IMR-90 (cell line): ENCODE measurements around the gene GRIA4. TPM values are rescaled to one million over a fixed set of nuclear protein-coding genes. Genes with fewer than 3 reads are reported as not detected.

Experiments used
- ATAC-seq: fragments of 200-7000 bp; cut with Tn5 transposase; 2 replicates; pipeline ENCODE4 v1.9.1; 2020; ENCODE audit warnings: low read depth, mild to moderate bottlenecking, moderate library complexity
- BruUV-seq: library from RNA; stranded (reverse); fragments of 400-500 nt; replicated peaks from 2 replicates; lab custom pipeline; 2021; lab: Mats Ljungman, UMichigan
- CTCF ChIA-PET: fragments of 300-600 bp; formaldehyde crosslinking; extraction: SDS; loops from one replicate; lab custom pipeline; 2021; ENCODE audit warnings: antibody characterized with exemption; lab: Yijun Ruan, JAX
- POLR2A ChIA-PET: fragments of 300-600 bp; sonication (Branson Sonifier 250); formaldehyde crosslinking; loops from one replicate; lab custom pipeline; 2022; ENCODE audit warnings: antibody characterized with exemption; ENCODE audit not compliant: unreplicated experiment; lab: Charles Lee
- DNase-seq: peaks from one replicate; pipeline ENCODE4 v3.0.0; 2013
- H2AFZ ChIP-seq: replicated peaks from 2 replicates; pipeline ENCODE3; 2013; ENCODE audit warnings: low read length, mild to moderate bottlenecking; ENCODE audit not compliant: poor library complexity
- H2AK5ac ChIP-seq: 2 replicates; pipeline ENCODE4 v1.6.1; 2013; ENCODE audit warnings: low read depth, low read length, inconsistent platforms
- H2AK9ac ChIP-seq: replicated peaks from 2 replicates; pipeline ENCODE3; 2013; ENCODE audit warnings: mild to moderate bottlenecking, low read depth, low read length, moderate library complexity; ENCODE audit not compliant: poor library complexity
- H2BK120ac ChIP-seq: 2 replicates; pipeline ENCODE4 v1.6.1; 2013; ENCODE audit warnings: low read depth, low read length, inconsistent platforms
- H2BK15ac ChIP-seq: 3 replicates; pipeline ENCODE4 v1.6.1; 2013; ENCODE audit warnings: low read depth, low read length, inconsistent platforms
- H2BK20ac ChIP-seq: 2 replicates; pipeline ENCODE4 v1.6.1; 2013; ENCODE audit warnings: low read depth, mild to moderate bottlenecking, inconsistent platforms, low read length, moderate library complexity
- H2BK5ac ChIP-seq: 2 replicates; pipeline ENCODE4 v1.6.1; 2013; ENCODE audit warnings: mild to moderate bottlenecking, low read depth, low read length, inconsistent platforms; ENCODE audit not compliant: poor library complexity, severe bottlenecking
- H3K14ac ChIP-seq: replicated peaks from 2 replicates; pipeline ENCODE4 v1.6.1; 2013; ENCODE audit warnings: low read depth, low read length, inconsistent platforms
- H3K18ac ChIP-seq: 2 replicates; pipeline ENCODE4 v1.6.1; 2013; ENCODE audit warnings: low read depth, low read length, control low read depth
- H3K23ac ChIP-seq: 2 replicates; pipeline ENCODE4 v1.6.1; 2013; ENCODE audit warnings: low read depth, low read length, inconsistent platforms
- H3K27ac ChIP-seq: 2 replicates; pipeline ENCODE4 v1.5.1; 2013; ENCODE audit warnings: mild to moderate bottlenecking, control low read depth, low read length; ENCODE audit not compliant: insufficient read depth
- H3K27me3 ChIP-seq: 2 replicates; pipeline ENCODE4 v1.6.1; 2013; ENCODE audit warnings: low read length; ENCODE audit not compliant: control insufficient read depth, insufficient read depth
- H3K36me3 ChIP-seq: 2 replicates; pipeline ENCODE4 v1.6.1; 2013; ENCODE audit warnings: low read length, mixed read lengths; ENCODE audit not compliant: control insufficient read depth, insufficient read depth
- H3K4ac ChIP-seq: 2 replicates; pipeline ENCODE4 v1.6.1; 2013; ENCODE audit warnings: low read depth, low read length, inconsistent platforms
- H3K4me1 ChIP-seq: 2 replicates; pipeline ENCODE4 v1.6.1; 2013; ENCODE audit warnings: low read length, mixed read lengths; ENCODE audit not compliant: control insufficient read depth, insufficient read depth
- H3K4me2 ChIP-seq: 2 replicates; pipeline ENCODE4 v1.6.1; 2013; ENCODE audit warnings: low read depth, mild to moderate bottlenecking, control low read depth, low read length, moderate library complexity
- H3K4me3 ChIP-seq: 2 replicates; pipeline ENCODE4 v1.5.1; 2013; ENCODE audit warnings: low read depth, mild to moderate bottlenecking, control low read depth, low read length, moderate library complexity; ENCODE audit not compliant: insufficient read depth
- H3K56ac ChIP-seq: 2 replicates; pipeline ENCODE4 v1.6.1; 2013; ENCODE audit warnings: low read length, inconsistent platforms; ENCODE audit not compliant: insufficient read depth; ENCODE audit errors: extremely low read depth
- H3K79me1 ChIP-seq, 2 experiments: 2 replicates each; pipeline ENCODE4 v1.6.1; 2013; ENCODE audit warnings: low read length in 2 of 2, inconsistent platforms in 1 of 2, low read depth in 1 of 2
- H3K9ac ChIP-seq: 2 replicates; pipeline ENCODE4 v1.6.1; 2013; ENCODE audit warnings: low read depth, low read length, control low read depth
- H3K9me1 ChIP-seq: 2 replicates; pipeline ENCODE4 v1.6.1; 2013; ENCODE audit warnings: low read length, inconsistent platforms; ENCODE audit not compliant: insufficient read depth
- H3K9me3 ChIP-seq: 2 replicates; pipeline ENCODE4 v1.6.1; 2013; ENCODE audit warnings: low read length; ENCODE audit not compliant: control insufficient read depth, insufficient read depth
- H4K20me1 ChIP-seq: 2 replicates; pipeline ENCODE4 v1.6.1; 2013; ENCODE audit warnings: low read length, inconsistent platforms; ENCODE audit not compliant: insufficient read depth
- H4K5ac ChIP-seq: 2 replicates; pipeline ENCODE4 v1.6.1; 2013; ENCODE audit warnings: mild to moderate bottlenecking, low read depth, low read length, control low read depth
- H4K8ac ChIP-seq, 2 experiments: 2 replicates each; pipeline ENCODE4 v1.6.1; 2013; ENCODE audit warnings: low read depth in 2 of 2, low read length in 2 of 2, control low read depth in 1 of 2, inconsistent platforms in 1 of 2
- H4K91ac ChIP-seq: 2 replicates; pipeline ENCODE4 v1.6.1; 2013; ENCODE audit warnings: low read depth, low read length, inconsistent platforms; ENCODE audit not compliant: insufficient read depth
- BHLHE40 ChIP-seq: fragments of 150-350 bp; IDR thresholded peaks from 2 replicates; pipeline ENCODE4 v1.6.1; 2016; ENCODE audit warnings: mild to moderate bottlenecking, low read depth, low read length
- FOS ChIP-seq: fragments of 150-350 bp; IDR thresholded peaks from 2 replicates; pipeline ENCODE4 v1.6.1; 2016; ENCODE audit warnings: low read depth, low read length
- MAFK ChIP-seq: IDR thresholded peaks from 2 replicates; pipeline ENCODE4 v1.6.1; 2012; ENCODE audit warnings: low read depth, low read length, improper control_type of control experiment
- MAZ ChIP-seq: IDR thresholded peaks from 2 replicates; pipeline ENCODE4 v1.6.1; 2012; ENCODE audit warnings: low read depth, mild to moderate bottlenecking, low read length, improper control_type of control experiment, moderate library complexity, borderline replicate concordance
- MXI1 ChIP-seq: IDR thresholded peaks from 2 replicates; pipeline ENCODE4 v1.6.1; 2012; ENCODE audit warnings: low read depth, mild to moderate bottlenecking, low read length, moderate library complexity, borderline replicate concordance
- RAD21 ChIP-seq: IDR thresholded peaks from 2 replicates; pipeline ENCODE4 v1.6.1; 2012; ENCODE audit warnings: low read length, improper control_type of control experiment
- SMC3 ChIP-seq: fragments of 150-350 bp; IDR thresholded peaks from 2 replicates; pipeline ENCODE4 v1.6.1; 2016; ENCODE audit warnings: low read depth, mild to moderate bottlenecking, antibody characterized with exemption, low read length, moderate library complexity
- WGBS, 2 experiments: methylation state at CpG; one replicate each; pipeline versions ENCODE4 v1.1.5 to v1.1.7; 2013; ENCODE audit warnings: missing lambda C conversion rate in 2 of 2; ENCODE audit not compliant: insufficient read length in 1 of 2; ENCODE audit errors: extremely low coverage in 2 of 2; 5-methylcytosine and 5-hydroxymethylcytosine counted together
- dilution Hi-C: fragments of 300-500 bp; cut with HindIII; formaldehyde crosslinking; loops from one replicate; pipeline ENCODE4 v1.14.3; 2018; ENCODE audit warnings: low sequenced_read_pairs; ENCODE audit not compliant: unreplicated experiment
- in situ Hi-C: fragments of 300-500 bp; cut with MboI; formaldehyde crosslinking; loops from 3 replicates; pipeline ENCODE4 v1.14.3; 2019; ENCODE audit warnings: low sequenced_read_pairs, inconsistent platforms, mixed read lengths
- intact Hi-C: fragments of 100-400 bp; cut with micrococcal nuclease; formaldehyde crosslinking; loops from 2 replicates; pipeline ENCODE4 v1.10.0; 2022
- polyA plus RNA-seq, 3 experiments: library from polyadenylated mRNA; depleted of rRNA; stranded (reverse); fragments of >200 nt; gene quantifications; 2 replicates each; pipeline ENCODE4 v1.2.3, GENCODE V29; 2012; ENCODE audit warnings: low replicate concordance in 1 of 3
- total RNA-seq: library from RNA; depleted of rRNA; stranded (reverse); fragments of >200 nt; gene quantifications from 2 replicates; pipeline ENCODE4 v1.2.3, GENCODE V29; 2012
- TF ChIP-seq, protein P1 (sequence below): fragments of 150-350 bp; IDR thresholded peaks from 2 replicates; pipeline ENCODE4 v1.6.1; 2017; ENCODE audit warnings: mild to moderate bottlenecking, antibody characterized with exemption, low read length, low read depth
- TF ChIP-seq, protein P2 (sequence below): fragments of 150-350 bp; IDR thresholded peaks from 2 replicates; pipeline ENCODE4 v1.6.1; 2016; ENCODE audit warnings: low read depth, mild to moderate bottlenecking, low read length, moderate library complexity, borderline replicate concordance

Gene GRIA4
- total and polyA plus RNA-seq, 2 of the 4 experiments (the other 2 are of a cell fraction), result 0.36 to 1.0 TPM

DNA sequence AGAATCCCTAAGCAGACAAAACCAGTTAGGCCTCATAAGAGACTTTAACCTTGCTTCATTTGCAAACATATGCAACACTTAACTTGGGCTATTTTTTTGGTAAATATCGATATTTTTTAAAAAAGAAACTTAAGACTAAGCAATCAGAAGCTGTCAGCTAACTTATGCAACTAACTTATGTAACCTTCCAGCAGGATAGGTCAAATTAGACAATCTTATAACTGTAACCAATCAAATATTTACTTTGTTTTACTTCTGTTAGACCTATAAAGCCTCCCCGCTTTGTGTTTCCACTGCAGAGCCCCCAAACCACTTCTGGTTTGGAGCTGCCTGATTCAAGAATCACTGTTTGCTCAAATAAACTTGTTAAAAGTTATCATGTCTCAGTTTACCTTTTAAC lies 404.2 kb downstream of the GRIA4 start:
- H3K9me3 ChIP-seq, result no peaks in the 10 kb centered on the region
- no peak overlapping the region for H2BK5ac ChIP-seq
- POLR2A ChIA-PET, result no interaction called here
- H3K9me1 ChIP-seq, result peaks cover 7% of the 10 kb centered on the region; the same call in 1 of the 2 replicates
- H3K4me2 ChIP-seq, result no peak overlapping the region
- H3K36me3 ChIP-seq, result peaks cover 14% of the 10 kb centered on the region
- H3K18ac ChIP-seq, result no peak overlapping the region
- H2BK120ac ChIP-seq, result no peak overlapping the region
- no peak overlapping the region for H3K23ac ChIP-seq
- H2AK5ac ChIP-seq, result no peak overlapping the region
- ATAC-seq (no peak), DNase-seq (no peak)
- peaks cover 5% of the 10 kb centered on the region; the same call in 1 of the 2 replicates for H4K20me1 ChIP-seq
- H3K27me3 ChIP-seq, result no peaks in the 10 kb centered on the region
- no peak overlapping the region for H3K56ac ChIP-seq
- BruUV-seq, result no TSS peak
- no CpG with 5 or more reads among the region's 2 CpGs for WGBS, 2 experiments
- dilution Hi-C loops, result no loop called here
- no peak overlapping the region for H3K9ac ChIP-seq
- no peak overlapping the region for H4K5ac ChIP-seq
- no peak overlapping the region for H2BK15ac ChIP-seq
- H3K4me1 ChIP-seq, result peaks cover 6% of the 10 kb centered on the region
- no peak overlapping the region for H4K91ac ChIP-seq
- no peak overlapping the region for H3K4me3 ChIP-seq
- peaks cover 32 to 69% of the 10 kb centered on the region in 2 experiments for H3K79me1 ChIP-seq
- H4K8ac ChIP-seq, result no peak overlapping the region
- H2AK9ac ChIP-seq, result no peak overlapping the region
- intact Hi-C loops, result no loop called here
- in situ Hi-C loops, result no loop called here
- no peak overlapping the region for H3K27ac ChIP-seq
- H3K4ac ChIP-seq, result no peak overlapping the region
- no peak overlapping the region for H2BK20ac ChIP-seq
- CTCF ChIA-PET, result no interaction called here
- H2AFZ ChIP-seq, result no peak overlapping the region
- TF ChIP-seq MXI1, result no peak
- TF ChIP-seq, protein P1, sequence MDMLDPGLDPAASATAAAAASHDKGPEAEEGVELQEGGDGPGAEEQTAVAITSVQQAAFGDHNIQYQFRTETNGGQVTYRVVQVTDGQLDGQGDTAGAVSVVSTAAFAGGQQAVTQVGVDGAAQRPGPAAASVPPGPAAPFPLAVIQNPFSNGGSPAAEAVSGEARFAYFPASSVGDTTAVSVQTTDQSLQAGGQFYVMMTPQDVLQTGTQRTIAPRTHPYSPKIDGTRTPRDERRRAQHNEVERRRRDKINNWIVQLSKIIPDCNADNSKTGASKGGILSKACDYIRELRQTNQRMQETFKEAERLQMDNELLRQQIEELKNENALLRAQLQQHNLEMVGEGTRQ, result no peak
- TF ChIP-seq MAFK, result no peak
- TF ChIP-seq, protein P2, sequence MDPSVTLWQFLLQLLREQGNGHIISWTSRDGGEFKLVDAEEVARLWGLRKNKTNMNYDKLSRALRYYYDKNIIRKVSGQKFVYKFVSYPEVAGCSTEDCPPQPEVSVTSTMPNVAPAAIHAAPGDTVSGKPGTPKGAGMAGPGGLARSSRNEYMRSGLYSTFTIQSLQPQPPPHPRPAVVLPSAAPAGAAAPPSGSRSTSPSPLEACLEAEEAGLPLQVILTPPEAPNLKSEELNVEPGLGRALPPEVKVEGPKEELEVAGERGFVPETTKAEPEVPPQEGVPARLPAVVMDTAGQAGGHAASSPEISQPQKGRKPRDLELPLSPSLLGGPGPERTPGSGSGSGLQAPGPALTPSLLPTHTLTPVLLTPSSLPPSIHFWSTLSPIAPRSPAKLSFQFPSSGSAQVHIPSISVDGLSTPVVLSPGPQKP, result no peak
- no peak for TF ChIP-seq MAZ
- no peak for TF ChIP-seq RAD21
- TF ChIP-seq FOS, result no peak
- no peak for TF ChIP-seq SMC3
- TF ChIP-seq BHLHE40, result no peak
- no peak overlapping the region for H3K14ac ChIP-seq
